Measurements from ENCODE around the gene FAM200C. TPM values are rescaled to one million over a fixed set of nuclear protein-coding genes. Genes with fewer than 3 reads are reported as not detected.

Gene FAM200C
- total RNA-seq, 2 donors from 2014 or later = 2.4 to 2.7 TPM

DNA sequence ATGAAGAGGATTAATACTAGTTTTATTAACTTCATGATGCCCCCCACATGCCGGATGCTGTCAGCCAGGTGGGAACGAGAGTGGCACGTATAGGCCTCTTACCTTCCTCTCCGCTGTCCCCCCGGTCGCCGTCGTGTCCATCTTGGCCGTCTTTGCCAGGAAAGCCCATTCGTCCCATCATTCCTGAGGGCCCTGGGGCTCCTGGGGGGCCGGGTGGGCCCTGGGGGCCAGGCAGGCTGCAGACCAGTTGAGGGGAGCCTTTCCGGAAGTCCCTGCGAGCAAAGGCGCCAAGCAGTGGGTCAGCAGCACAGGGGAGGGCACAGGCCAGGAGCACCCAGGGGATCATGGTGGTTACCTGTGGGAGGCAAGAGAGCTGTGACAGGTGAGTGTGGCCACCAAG, 45.2 kb downstream of the FAM200C start:
- Mint-ChIP-seq H3K27me3 (ENCODE audit: insufficient read depth) (no peaks in the 10 kb centered on the region), H3K27ac (no peak overlapping the region), H3K9me3 (no peaks in the 10 kb centered on the region), H3K4me1 (peaks cover 11% of the 10 kb centered on the region), H3K4me3 (no peak overlapping the region), H3K36me3 (ENCODE audit: low read depth) (no peaks in the 10 kb centered on the region)
- DNase-seq = no peak
- no peak overlapping the region for H3K27ac ChIP-seq (ENCODE audit: low read depth, low read length)
- H3K36me3 ChIP-seq (ENCODE audit: control insufficient read depth, insufficient read depth, low read length) = no peaks in the 10 kb centered on the region
- H3K27me3 ChIP-seq (ENCODE audit: control insufficient read depth, insufficient read depth, low read length, poor library complexity, severe bottlenecking) = no peaks in the 10 kb centered on the region
- no peak overlapping the region for H3K9ac ChIP-seq (ENCODE audit: extremely low read depth, low read length, poor library complexity, severe bottlenecking)
- H3K9me3 ChIP-seq (ENCODE audit: control insufficient read depth, low read length) = no peaks in the 10 kb centered on the region
- WGBS, 2 experiments (ENCODE audit: insufficient coverage in 1 of 2, insufficient read length in 1 of 2) = 89 to 96% methylated on average over 8 to 14 of the region's 14 CpGs
- TF ChIP-seq, protein P1, sequence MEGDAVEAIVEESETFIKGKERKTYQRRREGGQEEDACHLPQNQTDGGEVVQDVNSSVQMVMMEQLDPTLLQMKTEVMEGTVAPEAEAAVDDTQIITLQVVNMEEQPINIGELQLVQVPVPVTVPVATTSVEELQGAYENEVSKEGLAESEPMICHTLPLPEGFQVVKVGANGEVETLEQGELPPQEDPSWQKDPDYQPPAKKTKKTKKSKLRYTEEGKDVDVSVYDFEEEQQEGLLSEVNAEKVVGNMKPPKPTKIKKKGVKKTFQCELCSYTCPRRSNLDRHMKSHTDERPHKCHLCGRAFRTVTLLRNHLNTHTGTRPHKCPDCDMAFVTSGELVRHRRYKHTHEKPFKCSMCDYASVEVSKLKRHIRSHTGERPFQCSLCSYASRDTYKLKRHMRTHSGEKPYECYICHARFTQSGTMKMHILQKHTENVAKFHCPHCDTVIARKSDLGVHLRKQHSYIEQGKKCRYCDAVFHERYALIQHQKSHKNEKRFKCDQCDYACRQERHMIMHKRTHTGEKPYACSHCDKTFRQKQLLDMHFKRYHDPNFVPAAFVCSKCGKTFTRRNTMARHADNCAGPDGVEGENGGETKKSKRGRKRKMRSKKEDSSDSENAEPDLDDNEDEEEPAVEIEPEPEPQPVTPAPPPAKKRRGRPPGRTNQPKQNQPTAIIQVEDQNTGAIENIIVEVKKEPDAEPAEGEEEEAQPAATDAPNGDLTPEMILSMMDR (conservative IDR thresholded peaks at IDR 0.05) = no peak
- H3K4me3 ChIP-seq (ENCODE audit: low read length) = no peak overlapping the region
- no peaks in the 10 kb centered on the region for H3K4me1 ChIP-seq (ENCODE audit: control insufficient read depth, insufficient read depth, low read length)

DNA sequence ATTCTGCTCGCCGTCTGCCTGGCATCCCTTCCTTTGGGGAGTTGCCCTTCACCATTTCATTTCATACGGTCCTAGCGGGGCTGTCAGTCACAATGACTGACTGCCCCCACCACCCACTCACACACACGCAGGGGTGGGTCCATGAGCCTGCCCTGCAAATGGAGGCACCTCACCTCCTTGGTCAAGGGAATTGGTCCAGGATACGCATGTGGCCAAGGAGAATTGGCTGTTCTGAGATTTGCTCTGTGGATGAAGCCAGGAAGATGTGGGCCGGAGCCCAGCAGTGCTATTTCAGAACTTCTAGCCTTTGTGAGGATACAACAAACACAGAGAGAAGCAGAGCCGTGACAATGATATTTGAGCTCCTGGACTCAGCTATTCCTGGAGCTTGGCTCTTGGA, 46.5 kb downstream of the FAM200C start:
- H3K9ac ChIP-seq (ENCODE audit: extremely low read depth, low read length, poor library complexity, severe bottlenecking) = no peak overlapping the region
- peaks cover 7% of the 10 kb centered on the region for H3K4me1 Mint-ChIP-seq
- H3K9me3 Mint-ChIP-seq = no peaks in the 10 kb centered on the region
- H3K9me3 ChIP-seq (ENCODE audit: control insufficient read depth, low read length) = no peaks in the 10 kb centered on the region
- DNase-seq = peak; percentile 68
- H3K27ac ChIP-seq (ENCODE audit: low read depth, low read length) = no peak overlapping the region
- TF ChIP-seq, protein P1 (conservative IDR thresholded peaks at IDR 0.05) = no peak
- WGBS, 2 experiments (ENCODE audit: insufficient coverage in 1 of 2, insufficient read length in 1 of 2) = 91% methylated on average over 8 of the region's 8 CpGs; no CpG with 5 or more reads in 1 of the 2 experiments
- H3K36me3 Mint-ChIP-seq (ENCODE audit: low read depth) = no peaks in the 10 kb centered on the region
- H3K4me3 Mint-ChIP-seq = no peak overlapping the region
- no peaks in the 10 kb centered on the region for H3K4me1 ChIP-seq (ENCODE audit: control insufficient read depth, insufficient read depth, low read length)
- H3K27me3 ChIP-seq (ENCODE audit: control insufficient read depth, insufficient read depth, low read length, poor library complexity, severe bottlenecking) = no peaks in the 10 kb centered on the region
- no peak overlapping the region for H3K27ac Mint-ChIP-seq
- H3K27me3 Mint-ChIP-seq (ENCODE audit: insufficient read depth) = no peaks in the 10 kb centered on the region
- no peaks in the 10 kb centered on the region for H3K36me3 ChIP-seq (ENCODE audit: control insufficient read depth, insufficient read depth, low read length)
- no peak overlapping the region for H3K4me3 ChIP-seq (ENCODE audit: low read length)

GRCh38 chr5:160352308-160352707, 47.5 kb downstream of the FAM200C start:
- Mint-ChIP-seq H3K4me1 (peaks cover 10% of the 10 kb centered on the region), H3K4me3 (no peak overlapping the region), H3K36me3 (ENCODE audit: low read depth) (no peaks in the 10 kb centered on the region), H3K9me3 (no peaks in the 10 kb centered on the region), H3K27me3 (ENCODE audit: insufficient read depth) (no peaks in the 10 kb centered on the region), H3K27ac (no peak overlapping the region)
- Histone ChIP-seq H3K9ac (ENCODE audit: extremely low read depth, low read length, poor library complexity, severe bottlenecking) (no peak overlapping the region), H3K27ac (ENCODE audit: low read depth, low read length) (no peak overlapping the region), H3K36me3 (ENCODE audit: control insufficient read depth, insufficient read depth, low read length) (no peaks in the 10 kb centered on the region), H3K4me1 (ENCODE audit: control insufficient read depth, insufficient read depth, low read length) (no peaks in the 10 kb centered on the region), H3K9me3 (ENCODE audit: control insufficient read depth, low read length) (no peaks in the 10 kb centered on the region), H3K4me3 (ENCODE audit: low read length) (no peak overlapping the region), H3K27me3 (ENCODE audit: control insufficient read depth, insufficient read depth, low read length, poor library complexity, severe bottlenecking) (no peaks in the 10 kb centered on the region)
- WGBS, 2 experiments (ENCODE audit: insufficient coverage in 1 of 2, insufficient read length in 1 of 2) = 93 to 100% methylated on average over 3 to 4 of the region's 4 CpGs
- DNase-seq = no peak
- TF ChIP-seq, protein P1 (conservative IDR thresholded peaks at IDR 0.05) = no peak

Data from endodermal cell (in vitro differentiated cells).